ENCODE data around the gene ABITRAM.

The ABITRAM gene

GRCh38 chr9:108983885-108984284, 49.7 kb downstream of the ABITRAM start:
- no peak for DNase-seq (ENCODE audit: low spot score)
- peaks cover 9% of the 10 kb centered on the region for H3K9me3 Mint-ChIP-seq
- no peaks in the 10 kb centered on the region for H3K27me3 Mint-ChIP-seq (ENCODE audit: low read depth)
- no peaks in the 10 kb centered on the region for H3K4me1 Mint-ChIP-seq (ENCODE audit: low read depth)
- H3K36me3 Mint-ChIP-seq (ENCODE audit: low read depth): peaks cover 9% of the 10 kb centered on the region
- no peak overlapping the region for H3K4me3 Mint-ChIP-seq
- no peak overlapping the region for H3K27ac Mint-ChIP-seq
